Caco-2 (cell line): ENCODE results near the gene SPTSSB. TPM values are rescaled to one million over a fixed set of nuclear protein-coding genes. Genes with fewer than 3 reads are reported as not detected.

ENCODE experiments used
- Bru-seq: library from RNA; stranded (reverse); fragments of 400-500 nt; gene quantifications from one replicate; lab custom pipeline; 2021; lab: Mats Ljungman, UMichigan
- BruChase-seq, 2 experiments: library from RNA; stranded (reverse); fragments of 400-500 nt; gene quantifications; one replicate each; lab custom pipeline; 2021; lab: Mats Ljungman, UMichigan
- BruUV-seq: library from RNA; stranded (reverse); fragments of 400-500 nt; replicated peaks from 2 replicates; lab custom pipeline; 2021; lab: Mats Ljungman, UMichigan
- CTCF ChIA-PET: fragments of 300-600 bp; sonication (Branson Sonifier 250); formaldehyde crosslinking; loops from one replicate; lab custom pipeline; 2022; ENCODE audit warnings: antibody characterized with exemption; lab: Charles Lee
- POLR2A ChIA-PET: fragments of 300-600 bp; sonication (Branson Sonifier 250); formaldehyde crosslinking; loops from one replicate; lab custom pipeline; 2022; ENCODE audit warnings: antibody characterized with exemption; lab: Charles Lee
- DNase-seq, 2 experiments: peaks; one replicate each; pipeline versions ENCODE4 v3.0.0 to v3.0.0-alpha.2; 2020 to 2022
- H3K27me3 ChIP-seq: replicated peaks from 2 replicates; pipeline ENCODE4 v1.6.0; 2011; ENCODE audit warnings: low read length; ENCODE audit not compliant: control insufficient read depth, insufficient read depth
- H3K36me3 ChIP-seq: 2 replicates; pipeline ENCODE4 v1.5.1; 2011; ENCODE audit warnings: low read length; ENCODE audit not compliant: control insufficient read depth, insufficient read depth
- H3K4me1 ChIP-seq: fragments of 250-450 bp; sonication (Bioruptor Pico); 2 replicates; pipeline ENCODE4 v1.5.1; 2020; ENCODE audit warnings: mild to moderate bottlenecking
- H3K4me3 ChIP-seq: 2 replicates; pipeline ENCODE4 v1.5.1; 2011; ENCODE audit warnings: low read depth, mild to moderate bottlenecking, control low read depth, low read length
- H3K9me3 ChIP-seq: fragments of 250-450 bp; sonication (Bioruptor Pico); 2 replicates; pipeline ENCODE4 v1.5.1; 2020; ENCODE audit warnings: mild to moderate bottlenecking, moderate library complexity
- H3K27ac Mint-ChIP-seq: one replicate; pipeline ENCODE4 v1.8.0; 2022; ENCODE audit warnings: mixed read lengths; ENCODE audit not compliant: unreplicated experiment
- H3K27me3 Mint-ChIP-seq: one replicate; pipeline ENCODE4 v1.8.0; 2022; ENCODE audit warnings: mixed read lengths; ENCODE audit not compliant: insufficient read depth, unreplicated experiment
- H3K36me3 Mint-ChIP-seq: one replicate; pipeline ENCODE4 v1.8.0; 2022; ENCODE audit warnings: mild to moderate bottlenecking, mixed read lengths; ENCODE audit not compliant: insufficient read depth, unreplicated experiment
- H3K4me1 Mint-ChIP-seq: one replicate; pipeline ENCODE4 v1.8.0; 2022; ENCODE audit warnings: low read depth, mixed read lengths; ENCODE audit not compliant: unreplicated experiment
- H3K4me3 Mint-ChIP-seq: one replicate; pipeline ENCODE4 v1.8.0; 2022; ENCODE audit warnings: mild to moderate bottlenecking, moderate library complexity, mixed read lengths; ENCODE audit not compliant: unreplicated experiment
- H3K9me3 Mint-ChIP-seq: one replicate; pipeline ENCODE4 v1.8.0; 2022; ENCODE audit warnings: mixed read lengths; ENCODE audit not compliant: unreplicated experiment
- CTCF ChIP-seq, 2 experiments: fragments of 200-600 bp in 1 of 2; IDR thresholded peaks; 1 replicate in 1 of 2; 2 replicates in 1 of 2; pipeline versions ENCODE4 v1.5.1 to v1.8.0; 2011 to 2022; ENCODE audit warnings: antibody characterized with exemption in 1 of 2, control low read depth in 1 of 2, inconsistent platforms in 1 of 2, low read depth in 1 of 2, low read length in 1 of 2, mild to moderate bottlenecking in 1 of 2, moderate library complexity in 1 of 2; ENCODE audit not compliant: insufficient read depth in 1 of 2, severe bottlenecking in 1 of 2, unreplicated experiment in 1 of 2
- intact Hi-C: fragments of 100-400 bp; cut with micrococcal nuclease; formaldehyde crosslinking; loops from one replicate; pipeline ENCODE4 v1.10.0; 2022; ENCODE audit not compliant: unreplicated experiment
- long read RNA-seq: library from polyadenylated mRNA; stranded (forward); transcript quantifications from one replicate; pipeline ENCODE4 v2.0.0, GENCODE V29; 2022
- total RNA-seq: library from RNA; stranded (reverse); gene quantifications from 2 replicates; pipeline ENCODE4 v1.2.3, GENCODE V29; 2022

SPTSSB gene
- total RNA-seq, result 45.9 and 51.6 TPM in 2 replicates
- Bru-seq, nascent RNA, result percentile 79 among the genes with signal in this experiment
- percentile 69 among the genes with signal in this experiment for BruChase-seq, experiment 1, labeled RNA remaining after a 2-hour chase
- percentile 73 among the genes with signal in this experiment for BruChase-seq, experiment 2, labeled RNA remaining after a 6-hour chase
- long read RNA-seq, transcript SPTSSB-201 (3 exons, 3,103 nt), result major isoform, 94 of 121 reads
- long read RNA-seq, transcript SPTSSB-202 (4 exons, 880 nt), result minor isoform, 18 of 121 reads
- long read RNA-seq, partial matches to known transcripts, result 0 of 121 reads
- long read RNA-seq, other reads (novel, unspliced or antisense), result 7 of 121 reads

- peak within 1 kb of the TSS; percentile 92 for H3K27ac Mint-ChIP-seq
Measured at GRCh38 chr3:161371441-161372320, at the start of gene SPTSSB. SPTSSB (minus strand) TSS chr3:161371517; CDS start chr3:161346323, 25,194 bp downstream.

GRCh38 chr3:161420746-161421145, 49.4 kb upstream of the SPTSSB start:
- ChIA-PET POLR2A (interaction anchor here (0.6 kb wide), 1 partner anchor 490 kb away, joined by 3 read pairs; no protein-coding TSS in a partner anchor), CTCF (interaction anchor here (1.3 kb wide), 1 partner anchor 50 kb away, joined by 6 read pairs; the partner anchor contains the start of gene SPTSSB)
- peak; percentile 76 to 78 for DNase-seq

More at GRCh38 chr3:161371441-161372320, at the start of gene SPTSSB:
- Histone ChIP-seq H3K27me3 (no peaks in the 10 kb centered on the region), H3K4me1 (no peaks in the 10 kb centered on the region), H3K36me3 (peaks cover 2% of the 10 kb centered on the region; the same call in 1 of the 2 replicates), H3K9me3 (no peaks in the 10 kb centered on the region), H3K4me3 (peak within 1 kb of the TSS; percentile 67)
- Mint-ChIP-seq H3K4me1 (peaks cover 17% of the 10 kb centered on the region), H3K4me3 (peak within 1 kb of the TSS; percentile 92), H3K36me3 (peaks cover 25% of the 10 kb centered on the region), H3K27me3 (no peaks in the 10 kb centered on the region), H3K9me3 (no peaks in the 10 kb centered on the region)
- peak; percentile 91 to 93 for DNase-seq
- BruUV-seq, result TSS peak; percentile 76
- CTCF ChIA-PET, result interaction anchor here (0.8 to 1.3 kb wide), 6 partner anchors 24 to 52 kb away, joined by 3 to 6 read pairs (median 4); no protein-coding TSS in a partner anchor
- POLR2A ChIA-PET, result interaction anchor here (0.5 to 0.9 kb wide), 3 partner anchors 35 to 804 kb away, joined by 4 to 6 read pairs (median 5); no protein-coding TSS in a partner anchor
- intact Hi-C loops, result loop anchor here (1.0 kb wide), 5 partner anchors 24 to 95 kb away; no protein-coding TSS in a partner anchor
- peak in 1 of 2 experiments; percentile 53 for TF ChIP-seq CTCF (IDR thresholded peaks at IDR 0.05; ENCODE audit: insufficient read depth in 1 of 2, low read depth in 1 of 2, low read length in 1 of 2, severe bottlenecking in 1 of 2, unreplicated experiment in 1 of 2)

More at GRCh38 chr3:161420746-161421145, 49.4 kb upstream of the SPTSSB start:
- H3K27ac Mint-ChIP-seq, result peak overlapping the region; percentile 86
- Histone ChIP-seq H3K27me3 (no peaks in the 10 kb centered on the region), H3K4me3 (0 out of 2 replicates have a peak overlapping the region, but pooled peaks have one; percentile 7), H3K36me3 (no peaks in the 10 kb centered on the region), H3K9me3 (peaks cover 4% of the 10 kb centered on the region; the same call in 1 of the 2 replicates), H3K4me1 (peaks cover 35% of the 10 kb centered on the region)
- H3K4me3 Mint-ChIP-seq, result peak overlapping the region; percentile 74
- peak; percentile 29 to 39 for TF ChIP-seq CTCF (IDR thresholded peaks at IDR 0.05; ENCODE audit: insufficient read depth in 1 of 2, low read depth in 1 of 2, low read length in 1 of 2, severe bottlenecking in 1 of 2, unreplicated experiment in 1 of 2)
- no peaks in the 10 kb centered on the region for H3K27me3 Mint-ChIP-seq
- BruUV-seq, result no TSS peak
- H3K9me3 Mint-ChIP-seq, result peaks cover 14% of the 10 kb centered on the region
- H3K36me3 Mint-ChIP-seq, result peaks cover 18% of the 10 kb centered on the region
- intact Hi-C loops, result loop anchor here (1.0 to 5.0 kb wide), 8 partner anchors 8 to 853 kb away; partner anchors contain the start of genes KPNA4, NMD3, PPM1L and SPTSSB
- peaks cover 9% of the 10 kb centered on the region for H3K4me1 Mint-ChIP-seq
